B cell (primary cell): Measurements from ENCODE around the gene ZNF91. TPM values are rescaled to one million over a fixed set of nuclear protein-coding genes. Genes with fewer than 3 reads are reported as not detected.
"Not testable (repeated sequence)": the region's sequence is repeated elsewhere in the genome, so short reads cannot be mapped to it uniquely, and the experiment has no call there.

Experiments
- ATAC-seq: fragments of 200-7000 bp; cut with Tn5 transposase; one replicate; pipeline ENCODE4 v1.10.0; 2021; ENCODE audit warnings: low read depth, mild to moderate bottlenecking, moderate number of reproducible peaks, moderate library complexity
- CTCF ChIA-PET: fragments of 350-600 bp; sonication (Branson Sonifier 250); formaldehyde crosslinking; loops from one replicate; lab custom pipeline; 2021; ENCODE audit warnings: antibody characterized with exemption, inconsistent platforms; lab: Charles Lee
- POLR2A ChIA-PET: fragments of 350-600 bp; sonication (Branson Sonifier 250); formaldehyde crosslinking; loops from one replicate; lab custom pipeline; 2021; ENCODE audit warnings: antibody characterized with exemption; lab: Charles Lee
- DNase-seq: peaks from one replicate; pipeline ENCODE4 v3.0.0; 2013
- H2AFZ ChIP-seq: 2 replicates; pipeline ENCODE4 v1.6.1; 2012; ENCODE audit warnings: mild to moderate bottlenecking, low read depth, low read length; ENCODE audit not compliant: insufficient read depth, poor library complexity, severe bottlenecking
- H3K27ac ChIP-seq, 2 donors: 1 replicate in 1 of 2; 2 replicates in 1 of 2; pipeline ENCODE4 v1.5.1; 2012 to 2013; ENCODE audit warnings: low read length in 2 of 2, mild to moderate bottlenecking in 2 of 2, moderate library complexity in 1 of 2
- H3K27me3 ChIP-seq, 4 experiments: fragments of 200-600 bp in 1 of 4; sonication (generic) in 1 of 4; replicated peaks in 1 of 4; 1 replicate in 2 of 4; 2 replicates in 2 of 4; pipeline versions ENCODE4 v1.6.1 to v1.7.0; 2013 to 2016; ENCODE audit warnings: low read length in 3 of 4, mild to moderate bottlenecking in 2 of 4, mixed read lengths in 1 of 4, moderate library complexity in 1 of 4; ENCODE audit not compliant: insufficient read depth in 4 of 4, control insufficient read depth in 3 of 4; ENCODE audit errors: control extremely low read depth in 1 of 4
- H3K36me3 ChIP-seq, 2 experiments: replicated peaks in 1 of 2; 1 replicate in 1 of 2; 2 replicates in 1 of 2; pipeline versions ENCODE4 v1.6.1 to v1.7.1; 2013; ENCODE audit warnings: low read length in 1 of 2; ENCODE audit not compliant: insufficient read depth in 2 of 2, control insufficient read depth in 1 of 2; ENCODE audit errors: control extremely low read depth in 1 of 2, extremely low read depth in 1 of 2
- H3K4me1 ChIP-seq, 2 donors: fragments of 200-600 bp in 1 of 2; sonication (generic) in 1 of 2; 1 replicate in 1 of 2; 2 replicates in 1 of 2; pipeline versions ENCODE4 v1.5.1 to v1.6.1; 2013 to 2017; ENCODE audit warnings: low read length in 2 of 2; ENCODE audit not compliant: control insufficient read depth in 2 of 2, insufficient read depth in 2 of 2
- H3K4me2 ChIP-seq: replicated peaks from 2 replicates; pipeline ENCODE3; 2012; ENCODE audit warnings: mild to moderate bottlenecking, low read depth, low read length; ENCODE audit not compliant: poor library complexity, severe bottlenecking
- H3K4me3 ChIP-seq, 5 experiments: fragments of 200-600 bp in 1 of 5; sonication (generic) in 1 of 5; 1 replicate in 3 of 5; 2 replicates in 2 of 5; pipeline versions ENCODE4 v1.5.1 to v1.7.0; 2011 to 2016; ENCODE audit warnings: low read length in 4 of 5, mild to moderate bottlenecking in 4 of 5, low read depth in 2 of 5, control low read depth in 1 of 5, moderate library complexity in 1 of 5; ENCODE audit not compliant: insufficient read depth in 1 of 5; ENCODE audit errors: control extremely low read depth in 1 of 5, extremely low read depth in 1 of 5
- H3K79me2 ChIP-seq: fragments of 200-600 bp; sonication (generic); one replicate; pipeline ENCODE4 v1.6.0; 2016; ENCODE audit warnings: low read length; ENCODE audit not compliant: control insufficient read depth, insufficient read depth
- H3K9ac ChIP-seq: fragments of 200-600 bp; sonication (generic); 2 replicates; pipeline ENCODE4 v1.6.1; 2017; ENCODE audit warnings: mild to moderate bottlenecking, low read length, moderate library complexity
- H3K9me3 ChIP-seq, 3 donors: one replicate each; pipeline versions ENCODE4 v1.6.1 to v1.7.1; 2013; ENCODE audit warnings: low read length in 2 of 3; ENCODE audit not compliant: control insufficient read depth in 2 of 3, insufficient read depth in 1 of 3; ENCODE audit errors: control extremely low read depth in 1 of 3
- H4K20me1 ChIP-seq: 2 replicates; pipeline ENCODE4 v1.6.0; 2012; ENCODE audit warnings: mild to moderate bottlenecking, low read length; ENCODE audit not compliant: insufficient read depth, control insufficient read depth, poor library complexity, severe bottlenecking
- H3K27ac Mint-ChIP-seq: one replicate; pipeline ENCODE4 v1.8.0; 2021; ENCODE audit warnings: mixed read lengths
- H3K27me3 Mint-ChIP-seq: one replicate; pipeline ENCODE4 v1.8.0; 2021; ENCODE audit warnings: mixed read lengths
- H3K4me1 Mint-ChIP-seq: one replicate; pipeline ENCODE4 v1.8.0; 2021; ENCODE audit warnings: mixed read lengths
- H3K4me3 Mint-ChIP-seq: one replicate; pipeline ENCODE4 v1.8.0; 2021; ENCODE audit warnings: mixed read lengths
- H3K9me3 Mint-ChIP-seq: one replicate; pipeline ENCODE4 v1.8.0; 2022; ENCODE audit warnings: mixed read lengths; ENCODE audit not compliant: insufficient read depth
- CTCF ChIP-seq: fragments of 200-600 bp; IDR thresholded peaks from one replicate; pipeline ENCODE4 v1.8.0; 2022; ENCODE audit warnings: antibody characterized with exemption, mild to moderate bottlenecking
- EZH2 ChIP-seq: IDR thresholded peaks from 2 replicates; pipeline ENCODE4 v1.6.1; 2012; ENCODE audit warnings: borderline replicate concordance, low read depth, mild to moderate bottlenecking, moderate library complexity, low read length; ENCODE audit not compliant: insufficient read depth, poor library complexity, severe bottlenecking
- whole genome bisulfite sequencing: methylation state at CpG from one replicate; pipeline ENCODE4 v1.1.5; 2013; ENCODE audit warnings: missing lambda C conversion rate; ENCODE audit not compliant: insufficient coverage; 5-methylcytosine and 5-hydroxymethylcytosine counted together
- intact Hi-C: fragments of 100-400 bp; cut with micrococcal nuclease; formaldehyde crosslinking; loops from one replicate; pipeline ENCODE4 v1.10.0; 2022
- polyA plus RNA-seq: library from polyadenylated mRNA; depleted of rRNA; stranded (reverse); fragments of >200 nt; gene quantifications from 2 replicates; pipeline ENCODE4 v1.2.3, GENCODE V29; 2012
- total RNA-seq, 2 donors: library from RNA; stranded (reverse); fragments of 120-200 nt in 1 of 2; gene quantifications; 1 replicate in 1 of 2; 2 replicates in 1 of 2; pipeline versions ENCODE4 v1.2.3 to v1.2.4, GENCODE V29; 2013 to 2022

Gene ZNF91
- total and polyA plus RNA-seq, 2 donors (not counting 1 experiment from before 2014, with no cell fraction given): 17.9 to 79.6 TPM

GRCh38 chr19:23328211-23328610 lies 67.1 kb downstream of the ZNF91 start:
- no peak overlapping the region for H2AFZ ChIP-seq
- H3K9me3 Mint-ChIP-seq: peaks cover 20% of the 10 kb centered on the region

GRCh38 chr19:23321953-23322549 lies 73.2 kb downstream of the ZNF91 start:
- Histone ChIP-seq H4K20me1 (no peaks in the 10 kb centered on the region), H3K9ac (no peak overlapping the region), H3K27me3 (no peaks in the 10 kb centered on the region), H3K27ac (no peak overlapping the region), H3K4me1 (no peaks in the 10 kb centered on the region), H3K36me3 (no peaks in the 10 kb centered on the region), H3K79me2 (no peaks in the 10 kb centered on the region), H3K4me2 (no peak overlapping the region), H3K4me3 (no peak overlapping the region), H3K9me3 (peaks cover 0 to 14% (median 1%) of the 10 kb centered on the region in 3 donors), H2AFZ (no peak overlapping the region)
- DNase-seq (peak; percentile 4), ATAC-seq (no peak)
- Mint-ChIP-seq H3K4me3 (no peak overlapping the region), H3K27ac (no peak overlapping the region), H3K9me3 (peaks cover 2% of the 10 kb centered on the region), H3K4me1 (no peaks in the 10 kb centered on the region), H3K27me3 (no peaks in the 10 kb centered on the region)
- whole genome bisulfite sequencing: no CpG with 5 or more reads among the region's 4 CpGs
- CTCF ChIA-PET: no interaction called here
- intact Hi-C loops: no loop called here
- POLR2A ChIA-PET: no interaction called here
- no peak for TF ChIP-seq EZH2
- no peak for TF ChIP-seq CTCF

More at GRCh38 chr19:23328211-23328610, 67.1 kb downstream of the ZNF91 start:
- no peaks in the 10 kb centered on the region for H3K4me1 Mint-ChIP-seq
- no peaks in the 10 kb centered on the region for H3K27me3 Mint-ChIP-seq
- Histone ChIP-seq H3K9me3 (peaks cover 8 to 21% (median 16%) of the 10 kb centered on the region in 3 donors), H4K20me1 (no peaks in the 10 kb centered on the region), H3K4me2 (no peak overlapping the region), H3K36me3 (peaks cover 0 to 5% of the 10 kb centered on the region in 2 experiments), H3K27ac (no peak overlapping the region), H3K4me3 (no peak overlapping the region), H3K27me3 (no peaks in the 10 kb centered on the region), H3K79me2 (no peaks in the 10 kb centered on the region), H3K4me1 (no peaks in the 10 kb centered on the region), H3K9ac (no peak overlapping the region)
- DNase-seq: no peak
- POLR2A ChIA-PET: no interaction called here
- TF ChIP-seq EZH2: no peak
- no peak for TF ChIP-seq CTCF
- CTCF ChIA-PET: no interaction called here
- ATAC-seq: no peak
- intact Hi-C loops: no loop called here
- no peak overlapping the region for H3K4me3 Mint-ChIP-seq
- H3K27ac Mint-ChIP-seq: no peak overlapping the region

GRCh38 chr19:23321403-23321802 lies 73.9 kb downstream of the ZNF91 start:
- H3K27ac Mint-ChIP-seq, intact Hi-C loops, H3K4me2 ChIP-seq, H3K4me1 ChIP-seq, CTCF ChIA-PET, H3K4me3 Mint-ChIP-seq, H3K27me3 ChIP-seq, POLR2A ChIA-PET, H3K9ac ChIP-seq, H3K27me3 Mint-ChIP-seq, H4K20me1 ChIP-seq, H3K4me3 ChIP-seq, DNase-seq, H3K4me1 Mint-ChIP-seq, H3K27ac ChIP-seq, H3K36me3 ChIP-seq, H3K9me3 Mint-ChIP-seq, H3K79me2 ChIP-seq, H2AFZ ChIP-seq, ATAC-seq: not testable (repeated sequence)
- peaks cover 0 to 17% (median 1%) of the 10 kb centered on the region in 3 donors for H3K9me3 ChIP-seq
